ENCODE measurements around the gene CMTM4. TPM values are rescaled to one million over a fixed set of nuclear protein-coding genes. Genes with fewer than 3 reads are reported as not detected.

The CMTM4 gene
- total and polyA plus RNA-seq, 2 of the 8 experiments (the other 6 are each of a cell fraction or from before 2014, with no cell fraction given): 35.3 to 51.7 TPM

GRCh38 chr16:66574081-66574480 lies 122.5 kb downstream of the CMTM4 start (continued):
- TF ChIP-seq RBBP5 (IDR thresholded peaks at IDR 0.05; ENCODE audit: borderline replicate concordance, low read depth, low read length): no peak
- no peak for TF ChIP-seq EP300 (IDR thresholded peaks at IDR 0.05; ENCODE audit: borderline replicate concordance in 1 of 2, low read depth in 2 of 2, low read length in 2 of 2)
- TF ChIP-seq YY1 (IDR thresholded peaks at IDR 0.05; ENCODE audit: low read depth, low read length): no peak
- no peak for TF ChIP-seq POU5F1 (IDR thresholded peaks at IDR 0.05; ENCODE audit: low read depth, low read length)
- no peak for TF ChIP-seq BCL11A (IDR thresholded peaks at IDR 0.05; ENCODE audit: low read depth in 2 of 2, low read length in 2 of 2)
- TF ChIP-seq SUZ12 (IDR thresholded peaks at IDR 0.05; ENCODE audit: low read length): no peak

Measured in H1 (cell line).